A673 (cell line): ENCODE measurements around the gene HIP1. TPM values are rescaled to one million over a fixed set of nuclear protein-coding genes. Genes with fewer than 3 reads are reported as not detected.

Experiments used
- BruUV-seq: library from RNA; stranded (reverse); fragments of 400-500 nt; replicated peaks from 2 replicates; lab custom pipeline; 2021; lab: Mats Ljungman, UMichigan
- CTCF ChIA-PET: fragments of 300-600 bp; sonication (Branson Sonifier 250); formaldehyde crosslinking; loops from one replicate; lab custom pipeline; 2022; ENCODE audit warnings: antibody characterized with exemption; lab: Charles Lee
- POLR2A ChIA-PET: fragments of 300-600 bp; sonication (Branson Sonifier 250); formaldehyde crosslinking; loops from one replicate; lab custom pipeline; 2022; ENCODE audit warnings: antibody characterized with exemption; ENCODE audit not compliant: low non-redundant PET; lab: Charles Lee
- DNase-seq: peaks from one replicate; pipeline ENCODE4 v3.0.0-alpha.2; 2015; ENCODE audit warnings: low spot score
- H3K27ac ChIP-seq: fragments of 200-600 bp; sonication (generic); 2 replicates; pipeline ENCODE4 v1.5.1; 2016; ENCODE audit warnings: mixed run types, low read depth, mild to moderate bottlenecking, mixed read lengths, antibody characterized with exemption, low read length; ENCODE audit not compliant: poor library complexity, severe bottlenecking
- H3K27me3 ChIP-seq: fragments of 200-600 bp; sonication (generic); replicated peaks from 2 replicates; pipeline ENCODE4 v1.6.1; 2017; ENCODE audit warnings: mixed run types, low read depth, mild to moderate bottlenecking, mixed read lengths, antibody characterized with exemption, low read length; ENCODE audit not compliant: insufficient read depth, poor library complexity
- H3K36me3 ChIP-seq: fragments of 200-600 bp; sonication (generic); 2 replicates; pipeline ENCODE4 v1.6.1; 2016; ENCODE audit warnings: mixed run types, mild to moderate bottlenecking, mixed read lengths, antibody characterized with exemption, low read length; ENCODE audit not compliant: insufficient read depth, poor library complexity, severe bottlenecking
- H3K4me1 ChIP-seq: fragments of 200-600 bp; sonication (generic); 2 replicates; pipeline ENCODE4 v1.6.1; 2017; ENCODE audit warnings: mixed run types, mild to moderate bottlenecking, mixed read lengths, antibody characterized with exemption, low read length; ENCODE audit not compliant: insufficient read depth, poor library complexity, severe bottlenecking
- H3K4me3 ChIP-seq: fragments of 200-600 bp; sonication (generic); 2 replicates; pipeline ENCODE4 v1.5.1; 2016; ENCODE audit warnings: low read depth, mixed run types, mild to moderate bottlenecking, mixed read lengths, low read length; ENCODE audit not compliant: poor library complexity, severe bottlenecking
- H3K9me3 ChIP-seq: fragments of 200-600 bp; sonication (generic); 2 replicates; pipeline ENCODE4 v1.6.1; 2016; ENCODE audit warnings: mixed run types, low read depth, mild to moderate bottlenecking, mixed read lengths, antibody characterized with exemption, low read length; ENCODE audit not compliant: poor library complexity, severe bottlenecking
- EZH2 ChIP-seq: fragments of 200-600 bp; sonication (generic); IDR thresholded peaks from 2 replicates; pipeline ENCODE4 v1.6.1; 2017; ENCODE audit warnings: borderline replicate concordance, low read depth, mild to moderate bottlenecking, mixed read lengths, antibody characterized with exemption, low read length; ENCODE audit not compliant: poor library complexity, severe bottlenecking
- intact Hi-C: fragments of 100-400 bp; cut with micrococcal nuclease; formaldehyde crosslinking; loops from one replicate; pipeline ENCODE4 v1.10.0; 2022; ENCODE audit not compliant: unreplicated experiment
- total RNA-seq: library from RNA; stranded (reverse); gene quantifications from 2 replicates; pipeline ENCODE4 v1.2.3, GENCODE V29; 2021
- TF ChIP-seq, protein P1 (sequence below): fragments of 300-800, 200-600 bp; sonication (generic); conservative IDR thresholded peaks from 2 replicates; pipeline ENCODE4 v1.5.1; 2017; ENCODE audit warnings: low read depth, mild to moderate bottlenecking, antibody characterized with exemption, low read length, moderate library complexity, mixed read lengths

HIP1 gene
- total RNA-seq, 1 experiment from 2014 or later = 25.0 TPM

DNA sequence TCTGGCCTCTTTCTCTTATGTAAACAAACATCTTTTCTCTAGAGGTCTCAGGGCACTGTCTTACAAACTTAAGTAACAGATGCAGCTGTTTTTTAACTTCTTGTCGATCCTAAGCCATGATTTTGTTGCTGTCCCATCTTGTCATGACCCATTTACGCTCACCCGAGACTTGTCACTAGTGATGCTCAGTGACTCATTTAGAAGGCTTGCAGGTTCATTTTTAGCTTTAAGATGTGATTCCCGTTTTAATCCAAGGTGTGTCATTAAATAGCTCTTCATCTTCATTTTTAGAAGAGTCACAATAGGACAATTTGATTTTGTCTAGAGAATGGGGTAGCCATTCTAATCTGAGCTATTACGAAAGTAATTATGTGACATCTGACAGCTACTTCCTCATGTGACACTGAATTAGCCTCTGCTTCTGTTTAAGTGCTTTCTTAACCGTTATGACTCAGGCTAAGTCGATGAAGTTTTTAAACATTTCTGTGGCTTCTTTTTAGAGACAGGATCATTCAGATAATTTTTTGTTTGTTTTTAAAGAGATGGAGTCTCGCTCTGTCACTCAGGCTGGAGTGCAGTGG is 203.9 kb downstream of the HIP1 start:
- ChIA-PET POLR2A (no interaction called here), CTCF (no interaction called here)
- no peak for TF ChIP-seq EZH2
- TF ChIP-seq, protein P1, sequence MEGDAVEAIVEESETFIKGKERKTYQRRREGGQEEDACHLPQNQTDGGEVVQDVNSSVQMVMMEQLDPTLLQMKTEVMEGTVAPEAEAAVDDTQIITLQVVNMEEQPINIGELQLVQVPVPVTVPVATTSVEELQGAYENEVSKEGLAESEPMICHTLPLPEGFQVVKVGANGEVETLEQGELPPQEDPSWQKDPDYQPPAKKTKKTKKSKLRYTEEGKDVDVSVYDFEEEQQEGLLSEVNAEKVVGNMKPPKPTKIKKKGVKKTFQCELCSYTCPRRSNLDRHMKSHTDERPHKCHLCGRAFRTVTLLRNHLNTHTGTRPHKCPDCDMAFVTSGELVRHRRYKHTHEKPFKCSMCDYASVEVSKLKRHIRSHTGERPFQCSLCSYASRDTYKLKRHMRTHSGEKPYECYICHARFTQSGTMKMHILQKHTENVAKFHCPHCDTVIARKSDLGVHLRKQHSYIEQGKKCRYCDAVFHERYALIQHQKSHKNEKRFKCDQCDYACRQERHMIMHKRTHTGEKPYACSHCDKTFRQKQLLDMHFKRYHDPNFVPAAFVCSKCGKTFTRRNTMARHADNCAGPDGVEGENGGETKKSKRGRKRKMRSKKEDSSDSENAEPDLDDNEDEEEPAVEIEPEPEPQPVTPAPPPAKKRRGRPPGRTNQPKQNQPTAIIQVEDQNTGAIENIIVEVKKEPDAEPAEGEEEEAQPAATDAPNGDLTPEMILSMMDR = no peak
- H3K27me3 ChIP-seq = no peaks in the 10 kb centered on the region
- no peaks in the 10 kb centered on the region for H3K9me3 ChIP-seq
- H3K36me3 ChIP-seq = no peaks in the 10 kb centered on the region
- DNase-seq = no peak
- intact Hi-C loops = no loop called here
- no peak overlapping the region for H3K27ac ChIP-seq
- H3K4me3 ChIP-seq = no peak overlapping the region
- BruUV-seq = no TSS peak
- no peaks in the 10 kb centered on the region for H3K4me1 ChIP-seq

DNA sequence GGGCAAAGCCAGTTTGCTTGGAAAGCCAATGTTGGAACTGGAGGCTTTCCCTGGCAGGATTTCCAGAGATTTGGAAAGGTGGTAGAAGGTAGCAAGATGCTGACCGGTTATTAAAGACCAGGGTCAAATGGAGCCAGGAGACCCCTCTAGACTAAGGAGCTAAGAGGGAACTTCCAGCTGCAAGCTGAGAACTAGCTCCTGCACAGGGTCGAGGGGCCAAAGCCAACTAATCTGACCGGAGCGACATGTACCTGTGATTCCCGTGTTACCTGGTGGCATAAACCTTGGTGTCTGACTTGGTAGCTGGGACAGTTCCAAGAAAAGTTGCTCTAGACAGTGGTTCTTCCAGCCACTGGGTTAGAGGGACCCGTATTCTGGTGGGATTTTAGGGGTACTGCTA is 204.8 kb downstream of the HIP1 start:
- no TSS peak for BruUV-seq
- Histone ChIP-seq H3K4me3 (no peak overlapping the region), H3K27ac (no peak overlapping the region), H3K27me3 (no peaks in the 10 kb centered on the region), H3K9me3 (no peaks in the 10 kb centered on the region), H3K4me1 (no peaks in the 10 kb centered on the region), H3K36me3 (no peaks in the 10 kb centered on the region)
- ChIA-PET POLR2A (no interaction called here), CTCF (no interaction called here)
- DNase-seq = no peak
- TF ChIP-seq, protein P1 = no peak
- TF ChIP-seq EZH2 = no peak
- intact Hi-C loops = no loop called here

DNA sequence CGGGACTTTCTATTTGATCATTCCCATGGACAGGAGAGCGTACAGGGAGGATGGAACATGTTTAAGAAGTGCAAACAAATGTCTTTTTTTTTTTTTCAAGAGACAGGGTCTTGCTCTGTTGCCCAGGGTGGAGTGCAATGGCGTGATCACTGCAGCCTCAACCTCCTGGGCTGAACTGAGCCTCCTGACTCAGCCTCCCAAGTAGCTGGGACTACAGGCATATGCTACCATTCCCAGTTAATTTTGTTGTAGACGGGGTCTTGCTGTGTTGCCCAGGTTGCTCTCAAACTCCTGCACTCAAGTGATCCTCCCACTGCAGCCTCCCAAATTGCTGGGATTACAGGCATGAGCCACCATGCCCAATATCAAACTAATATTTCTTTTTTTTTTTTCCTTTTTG is 206.1 kb downstream of the HIP1 start:
- CTCF ChIA-PET = no interaction called here
- intact Hi-C loops = no loop called here
- H3K36me3 ChIP-seq = no peaks in the 10 kb centered on the region
- no peaks in the 10 kb centered on the region for H3K27me3 ChIP-seq
- no peak overlapping the region for H3K4me3 ChIP-seq
- no peak for TF ChIP-seq EZH2
- TF ChIP-seq, protein P1 = no peak
- no peak overlapping the region for H3K27ac ChIP-seq
- DNase-seq = no peak
- POLR2A ChIA-PET = no interaction called here
- no peaks in the 10 kb centered on the region for H3K9me3 ChIP-seq
- BruUV-seq = no TSS peak
- H3K4me1 ChIP-seq = no peaks in the 10 kb centered on the region
